GM19467 (cell line): ENCODE results near the gene ITIH5.

Experiments used
- ATAC-seq: cut with Tn5 transposase; IDR thresholded peaks from one replicate; pipeline ENCODE4 v1.9.1; 2021; ENCODE audit warnings: mild to moderate bottlenecking, moderate library complexity; ENCODE audit not compliant: unreplicated experiment

The ITIH5 gene

DNA sequence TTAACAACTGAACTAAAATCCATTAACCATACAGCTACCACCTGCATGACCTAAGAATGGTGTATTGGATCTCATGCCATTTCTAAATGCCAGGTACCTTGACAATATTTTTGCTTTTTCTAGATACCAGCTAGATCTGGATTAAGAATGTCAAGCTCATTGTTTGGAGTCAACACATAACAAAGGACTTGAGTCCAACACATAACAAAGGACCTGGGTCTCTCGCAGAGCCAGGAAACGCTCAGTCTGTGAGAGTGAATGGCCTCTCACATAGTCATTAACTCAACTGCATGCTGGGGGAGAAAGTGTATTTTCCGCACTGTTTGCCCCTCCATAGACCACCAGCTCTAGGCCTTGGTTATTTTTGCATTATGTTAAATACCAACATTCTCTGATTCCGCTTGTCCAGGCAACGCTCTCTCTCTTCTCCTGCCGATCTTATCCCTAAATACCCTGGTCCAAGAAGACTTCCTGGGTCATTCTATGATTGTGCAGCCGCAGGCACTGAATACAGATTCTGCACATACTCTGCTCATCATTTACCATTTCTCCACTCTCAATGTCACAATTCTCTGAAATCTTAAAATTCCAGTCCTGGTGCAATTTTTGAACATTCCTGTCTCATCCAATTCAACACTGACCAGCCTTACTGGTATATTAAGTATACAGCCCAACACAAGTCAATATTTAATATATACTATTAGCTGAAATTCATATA is 31.2 kb downstream of the ITIH5 start:
- no peak for ATAC-seq

GRCh38 chr10:7634142-7634894 is 32.4 kb downstream of the ITIH5 start:
- no peak for ATAC-seq

DNA sequence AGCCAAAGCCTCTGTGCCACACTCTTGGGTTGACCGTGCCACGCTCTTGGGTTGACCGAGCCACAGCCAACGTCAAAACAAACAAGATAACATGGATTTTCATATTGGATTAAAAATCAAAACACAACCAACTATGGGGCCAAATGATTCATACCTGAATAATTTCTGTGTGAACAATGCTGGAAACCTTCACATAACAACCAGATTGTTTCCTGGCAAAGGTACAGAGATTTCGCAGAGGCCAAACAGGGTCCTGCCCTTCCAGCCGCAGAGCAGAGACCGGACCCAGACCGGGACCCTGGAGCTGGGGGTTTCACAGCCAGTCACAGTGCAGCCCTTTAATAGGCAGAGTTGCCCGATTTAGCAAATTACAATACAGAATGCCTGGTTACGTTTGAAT is 40.5 kb downstream of the ITIH5 start:
- no peak for ATAC-seq

DNA sequence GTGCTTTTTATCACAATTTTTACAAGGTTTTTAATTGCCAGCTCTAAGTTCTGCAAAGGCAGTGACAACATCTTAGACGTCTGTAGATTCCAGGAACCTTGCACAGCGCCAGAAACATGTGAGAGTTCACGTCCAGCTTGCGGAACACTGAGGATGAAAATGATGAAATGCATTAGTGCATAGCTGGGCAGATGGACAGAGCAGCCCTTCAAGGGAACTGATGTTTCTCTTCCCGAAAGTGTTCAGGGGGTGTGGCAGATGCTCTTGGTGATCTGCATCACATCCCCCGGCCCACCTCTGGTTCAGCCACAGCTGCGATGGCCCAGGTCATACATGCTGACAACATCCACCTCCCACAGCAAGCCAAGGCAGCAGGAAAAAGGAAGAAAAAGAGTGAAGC is 40.9 kb downstream of the ITIH5 start:
- ATAC-seq, result no peak

DNA sequence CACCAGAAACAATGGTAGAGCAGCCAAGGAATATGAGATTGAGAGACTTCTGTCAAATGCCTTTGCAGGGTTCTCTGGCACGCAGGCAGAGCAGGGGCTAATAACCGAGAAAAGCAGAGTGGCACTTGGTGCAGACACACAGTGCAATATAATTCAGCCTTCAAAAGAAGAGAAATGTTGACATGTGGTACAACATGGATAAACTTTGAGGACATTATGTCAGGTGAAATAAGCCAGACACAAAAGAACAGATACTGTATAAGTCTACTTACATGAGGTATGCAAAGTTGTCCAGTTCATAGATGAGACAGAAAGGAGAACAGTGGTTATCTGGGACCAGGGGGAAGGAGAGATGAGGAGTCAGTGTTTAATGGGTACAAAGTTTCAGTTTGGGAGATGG is 41.8 kb downstream of the ITIH5 start:
- ATAC-seq, result no peak

DNA sequence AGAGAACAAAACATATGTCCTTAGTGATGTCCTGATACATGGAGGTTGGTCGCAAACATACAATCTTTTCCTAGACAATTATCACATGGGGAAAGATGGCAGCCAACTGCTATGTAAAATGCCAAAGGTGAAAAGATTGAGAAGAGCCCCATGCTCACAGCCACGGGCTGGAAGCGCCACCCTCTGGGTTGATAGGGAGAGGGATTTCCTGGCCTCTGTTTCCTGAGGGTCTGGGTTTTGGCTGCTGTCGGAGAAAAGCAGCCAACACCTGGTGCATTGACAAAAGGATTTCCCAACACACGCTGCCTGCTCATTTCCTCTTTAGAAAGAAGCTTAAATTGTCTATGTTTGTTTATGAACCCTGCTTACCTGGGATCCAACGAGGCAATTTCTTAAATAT is 43.8 kb downstream of the ITIH5 start:
- ATAC-seq, result no peak

DNA sequence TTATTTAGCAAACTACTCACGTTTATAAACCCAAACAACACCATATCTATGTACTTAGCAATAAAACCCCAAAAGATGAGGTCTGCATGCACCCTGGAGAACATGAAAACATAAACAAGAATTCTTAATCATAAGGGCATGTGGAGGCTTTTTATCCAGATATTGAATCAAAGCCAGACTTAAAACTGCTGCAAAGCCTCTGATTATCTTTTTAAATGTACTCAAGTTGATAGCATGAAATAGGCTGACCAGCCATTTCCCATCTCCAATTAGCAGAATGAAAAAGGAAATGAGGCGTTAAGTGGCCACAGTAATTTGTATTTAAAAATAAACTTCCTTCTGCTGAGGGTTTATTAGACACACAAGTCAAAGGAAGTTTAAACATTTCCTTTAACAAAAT is 48.3 kb downstream of the ITIH5 start:
- ATAC-seq, result no peak

DNA sequence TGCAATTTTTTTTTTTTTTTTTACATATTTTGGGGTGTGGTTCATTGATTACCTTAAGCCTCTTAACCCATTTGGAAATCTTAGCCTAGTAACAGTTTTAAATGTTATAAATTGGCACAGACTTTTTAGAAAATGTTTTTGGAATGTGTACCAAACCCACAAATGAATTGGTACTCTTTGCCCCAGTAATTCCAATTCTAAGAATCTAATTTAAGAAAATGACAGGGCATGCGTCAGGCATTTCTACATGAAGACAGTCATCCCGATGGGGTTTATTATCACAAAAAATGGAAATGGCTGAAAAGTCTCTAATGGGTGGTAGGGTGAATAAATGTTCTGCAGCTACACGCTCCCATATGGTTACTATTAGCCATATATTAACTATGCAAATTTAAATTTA is 54.9 kb downstream of the ITIH5 start:
- ATAC-seq, result no peak

DNA sequence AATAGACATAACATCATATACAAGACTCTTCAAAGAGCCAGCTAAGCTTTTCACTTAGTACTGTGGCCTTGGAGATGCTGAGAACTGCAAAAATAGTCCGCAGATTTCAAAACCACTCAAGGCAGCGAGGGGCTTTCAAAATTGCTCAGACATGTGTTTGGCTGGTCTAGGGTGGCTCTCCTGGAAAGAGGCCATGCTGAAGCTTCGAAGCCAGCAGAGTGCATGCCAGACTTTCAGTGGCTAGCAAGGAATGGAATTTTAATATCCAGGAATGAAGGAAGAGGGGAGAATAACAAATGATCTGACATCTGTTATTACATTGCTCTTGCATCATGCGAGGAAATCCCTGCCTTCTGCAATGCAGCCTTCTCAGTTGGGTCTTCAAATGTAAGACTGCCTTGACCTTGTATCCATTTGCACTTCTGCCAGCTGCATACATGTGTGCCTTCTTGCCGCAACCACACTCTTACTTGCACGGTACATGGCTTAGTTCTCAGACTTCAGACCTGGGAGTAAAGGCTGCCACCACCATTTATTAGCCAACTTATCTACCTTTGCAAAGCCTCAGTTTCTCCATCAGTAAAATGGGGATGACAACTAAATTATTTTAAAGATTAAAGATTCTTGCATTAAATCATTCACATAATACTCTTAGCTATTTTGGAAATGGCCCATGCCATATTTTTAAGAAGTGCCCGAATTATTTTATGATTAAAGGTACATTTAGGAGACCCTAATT is 55.9 kb downstream of the ITIH5 start:
- no peak for ATAC-seq

DNA sequence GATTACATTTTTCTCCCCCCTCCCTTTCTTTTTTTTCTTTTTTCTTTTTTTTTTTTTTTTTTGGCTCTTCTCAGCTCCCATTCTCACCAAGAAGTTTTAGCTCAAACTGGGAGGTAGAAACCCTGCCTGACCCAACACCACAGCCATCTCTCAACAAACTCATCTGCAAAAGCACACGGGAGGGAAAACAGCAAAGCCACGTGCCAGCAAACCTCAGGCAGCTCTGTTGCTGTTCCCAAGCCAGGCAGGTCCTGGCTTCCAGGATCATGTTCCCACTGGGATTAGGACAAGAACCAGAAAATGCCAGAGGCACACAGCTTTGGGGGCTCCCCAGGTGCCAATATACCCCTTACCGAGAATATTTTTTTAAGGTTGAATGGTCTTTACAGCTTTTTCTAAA is 56.7 kb downstream of the ITIH5 start:
- ATAC-seq, result no peak

DNA sequence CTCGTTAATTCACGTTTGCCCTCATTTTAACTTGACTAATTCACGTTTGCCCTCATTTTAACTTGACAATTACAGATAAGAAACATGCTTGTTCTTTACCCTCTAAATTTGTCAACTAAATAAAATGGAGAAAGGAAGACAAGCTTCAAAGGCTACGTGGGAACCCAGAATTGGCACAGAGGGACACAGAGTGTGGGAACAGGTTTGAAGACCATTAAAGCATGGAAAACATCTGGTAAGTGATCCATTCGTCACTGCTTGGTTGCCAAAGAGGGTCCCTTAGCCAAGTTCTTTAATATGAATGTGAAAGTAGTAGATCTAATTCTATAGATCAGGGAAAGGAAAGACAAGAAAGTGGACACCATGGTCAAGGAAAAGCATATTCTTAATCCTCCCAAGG is 57.2 kb downstream of the ITIH5 start:
- no peak for ATAC-seq

DNA sequence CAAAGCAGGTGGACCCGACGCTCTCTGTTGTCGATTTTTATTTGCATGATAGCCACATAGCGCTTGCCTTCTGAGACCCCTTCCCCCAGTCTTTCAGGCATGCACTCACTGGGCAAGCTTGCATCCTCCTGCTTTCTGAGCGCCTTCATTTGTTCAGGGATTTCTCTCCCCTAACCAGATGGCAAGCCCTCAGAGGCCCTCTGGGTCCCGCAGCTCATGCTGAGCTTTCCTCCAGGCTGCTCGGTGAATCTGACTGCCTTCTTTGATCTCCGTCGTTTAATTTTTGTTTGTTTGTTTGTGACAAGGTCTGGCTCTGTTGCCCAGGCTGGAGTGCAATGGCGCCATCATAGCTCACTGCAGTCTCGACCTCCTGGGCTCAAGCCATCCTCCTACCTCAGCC is 58.8 kb downstream of the ITIH5 start:
- no peak for ATAC-seq

DNA sequence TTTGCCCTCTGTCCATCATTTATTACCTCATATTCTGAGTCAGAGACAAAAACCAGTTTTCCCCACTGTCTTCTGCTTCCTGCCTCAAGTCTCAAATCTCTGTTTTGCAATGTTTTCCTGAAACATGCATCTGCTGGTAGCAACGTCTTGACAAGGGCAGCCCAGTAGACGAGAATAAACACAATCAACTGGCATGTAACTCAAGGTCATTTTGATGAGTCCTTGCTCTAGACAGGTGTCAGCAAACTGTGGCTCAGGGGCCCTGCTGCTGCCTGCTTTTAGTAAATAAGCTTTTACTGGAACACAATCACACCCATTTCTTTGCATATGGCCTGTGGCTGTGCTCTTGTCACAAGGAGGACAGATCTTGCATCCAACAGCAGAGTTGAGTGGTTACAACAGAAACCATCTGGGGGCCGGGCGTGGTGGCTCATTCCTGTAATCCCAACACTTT is 59.8 kb downstream of the ITIH5 start:
- no peak for ATAC-seq

DNA sequence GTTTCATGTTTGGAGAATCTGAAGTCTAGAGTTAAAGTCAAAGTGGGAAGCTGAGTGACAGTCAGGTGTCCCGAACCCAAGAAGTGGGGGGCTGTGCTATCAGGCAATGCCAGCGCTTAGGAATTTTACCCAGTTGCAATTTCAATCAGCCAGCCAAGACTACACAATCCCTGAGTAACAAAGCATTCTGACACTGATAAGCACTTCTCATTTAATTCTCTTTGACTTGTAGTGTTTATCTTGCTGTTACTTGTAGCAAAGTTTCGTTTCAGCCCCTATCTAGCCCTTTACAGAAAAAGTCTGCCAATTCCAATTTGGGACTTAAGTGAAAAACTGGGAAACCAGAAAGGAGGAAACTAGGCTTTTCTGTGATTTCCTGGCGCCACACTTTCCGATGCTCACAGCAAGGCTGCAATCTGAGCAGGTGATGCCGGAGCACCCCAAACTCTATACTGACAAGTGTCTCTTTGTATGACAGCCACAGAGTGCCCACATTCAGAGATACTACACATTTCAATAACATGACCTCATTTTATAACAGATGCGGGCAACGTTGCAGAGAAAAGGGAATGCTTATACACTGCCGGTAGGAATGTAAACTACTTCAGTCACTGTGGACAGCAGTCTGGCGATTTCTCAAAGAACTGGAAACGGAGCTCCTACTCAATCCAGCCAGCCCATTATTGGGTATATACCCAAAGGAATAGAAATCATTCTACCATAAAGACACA is 61.0 kb downstream of the ITIH5 start:
- no peak for ATAC-seq

GRCh38 chr10:7601023-7601656 is 65.6 kb downstream of the ITIH5 start:
- no peak for ATAC-seq

GRCh38 chr10:7598771-7599170 is 68.0 kb downstream of the ITIH5 start:
- no peak for ATAC-seq

DNA sequence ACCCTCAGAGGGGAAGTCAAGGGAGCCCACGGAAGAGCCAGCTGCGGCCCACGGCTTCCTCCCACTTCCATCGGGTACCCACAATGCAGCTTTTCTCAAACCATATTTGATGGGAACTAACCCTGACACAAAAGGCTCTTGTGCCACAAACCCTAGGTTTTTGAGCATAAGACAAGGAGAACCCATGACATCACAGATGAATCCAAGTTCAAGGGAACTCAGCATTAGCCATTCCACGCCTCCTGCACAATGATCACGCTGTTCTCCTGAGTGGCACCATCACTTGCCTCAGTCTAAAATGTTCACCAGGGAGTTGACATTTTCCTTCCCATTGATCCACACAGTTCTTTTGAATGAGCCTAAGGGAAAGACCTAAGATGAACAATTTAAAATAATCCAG is 70.4 kb downstream of the ITIH5 start:
- ATAC-seq, result no peak

GRCh38 chr10:7593905-7594304 is 72.9 kb downstream of the ITIH5 start:
- no peak for ATAC-seq

DNA sequence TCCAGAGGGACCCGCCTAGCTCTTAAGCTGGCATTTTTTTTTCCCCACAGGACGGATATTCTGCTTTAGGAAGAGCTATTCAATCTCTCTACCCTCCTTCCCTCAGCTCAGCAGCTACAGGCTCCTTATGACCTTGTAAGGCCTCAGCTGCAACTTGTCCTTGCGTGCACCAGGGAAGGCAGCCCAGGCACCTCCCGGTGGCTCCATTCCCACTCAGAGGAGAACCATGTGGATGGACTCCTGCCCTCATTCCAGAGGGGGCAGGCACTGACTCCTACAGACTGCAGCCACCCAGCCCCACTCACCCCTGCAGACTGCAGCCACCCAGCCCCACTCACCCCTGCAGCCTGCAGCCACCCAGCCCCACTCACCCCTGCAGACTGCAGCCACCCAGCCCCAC is 73.7 kb downstream of the ITIH5 start:
- ATAC-seq, result no peak

GRCh38 chr10:7592627-7593026 is 74.1 kb downstream of the ITIH5 start:
- ATAC-seq, result no peak

GRCh38 chr10:7590271-7590670 is 76.5 kb downstream of the ITIH5 start:
- ATAC-seq, result no peak
